A673 (cell line): ENCODE data around the gene ZNF776. TPM values are rescaled to one million over a fixed set of nuclear protein-coding genes. Genes with fewer than 3 reads are reported as not detected.

Source experiments
- BruUV-seq: library from RNA; stranded (reverse); fragments of 400-500 nt; replicated peaks from 2 replicates; lab custom pipeline; 2021; lab: Mats Ljungman, UMichigan
- CTCF ChIA-PET: fragments of 300-600 bp; sonication (Branson Sonifier 250); formaldehyde crosslinking; loops from one replicate; lab custom pipeline; 2022; ENCODE audit warnings: antibody characterized with exemption; lab: Charles Lee
- POLR2A ChIA-PET: fragments of 300-600 bp; sonication (Branson Sonifier 250); formaldehyde crosslinking; loops from one replicate; lab custom pipeline; 2022; ENCODE audit warnings: antibody characterized with exemption; ENCODE audit not compliant: low non-redundant PET; lab: Charles Lee
- DNase-seq: peaks from one replicate; pipeline ENCODE4 v3.0.0-alpha.2; 2015; ENCODE audit warnings: low spot score
- H3K27ac ChIP-seq: fragments of 200-600 bp; sonication (generic); 2 replicates; pipeline ENCODE4 v1.5.1; 2016; ENCODE audit warnings: mixed run types, low read depth, mild to moderate bottlenecking, mixed read lengths, antibody characterized with exemption, low read length; ENCODE audit not compliant: poor library complexity, severe bottlenecking
- H3K27me3 ChIP-seq: fragments of 200-600 bp; sonication (generic); replicated peaks from 2 replicates; pipeline ENCODE4 v1.6.1; 2017; ENCODE audit warnings: mixed run types, low read depth, mild to moderate bottlenecking, mixed read lengths, antibody characterized with exemption, low read length; ENCODE audit not compliant: insufficient read depth, poor library complexity
- H3K36me3 ChIP-seq: fragments of 200-600 bp; sonication (generic); 2 replicates; pipeline ENCODE4 v1.6.1; 2016; ENCODE audit warnings: mixed run types, mild to moderate bottlenecking, mixed read lengths, antibody characterized with exemption, low read length; ENCODE audit not compliant: insufficient read depth, poor library complexity, severe bottlenecking
- H3K4me1 ChIP-seq: fragments of 200-600 bp; sonication (generic); 2 replicates; pipeline ENCODE4 v1.6.1; 2017; ENCODE audit warnings: mixed run types, mild to moderate bottlenecking, mixed read lengths, antibody characterized with exemption, low read length; ENCODE audit not compliant: insufficient read depth, poor library complexity, severe bottlenecking
- H3K4me3 ChIP-seq: fragments of 200-600 bp; sonication (generic); 2 replicates; pipeline ENCODE4 v1.5.1; 2016; ENCODE audit warnings: low read depth, mixed run types, mild to moderate bottlenecking, mixed read lengths, low read length; ENCODE audit not compliant: poor library complexity, severe bottlenecking
- H3K9me3 ChIP-seq: fragments of 200-600 bp; sonication (generic); 2 replicates; pipeline ENCODE4 v1.6.1; 2016; ENCODE audit warnings: mixed run types, low read depth, mild to moderate bottlenecking, mixed read lengths, antibody characterized with exemption, low read length; ENCODE audit not compliant: poor library complexity, severe bottlenecking
- CTCF ChIP-seq: fragments of 300-800, 200-600 bp; sonication (generic); conservative IDR thresholded peaks from 2 replicates; pipeline ENCODE4 v1.5.1; 2017; ENCODE audit warnings: low read depth, mild to moderate bottlenecking, antibody characterized with exemption, low read length, moderate library complexity, mixed read lengths
- EZH2 ChIP-seq: fragments of 200-600 bp; sonication (generic); IDR thresholded peaks from 2 replicates; pipeline ENCODE4 v1.6.1; 2017; ENCODE audit warnings: borderline replicate concordance, low read depth, mild to moderate bottlenecking, mixed read lengths, antibody characterized with exemption, low read length; ENCODE audit not compliant: poor library complexity, severe bottlenecking
- intact Hi-C: fragments of 100-400 bp; cut with micrococcal nuclease; formaldehyde crosslinking; loops from one replicate; pipeline ENCODE4 v1.10.0; 2022; ENCODE audit not compliant: unreplicated experiment
- total RNA-seq: library from RNA; stranded (reverse); gene quantifications from 2 replicates; pipeline ENCODE4 v1.2.3, GENCODE V29; 2021

Gene ZNF776
- total RNA-seq, 1 experiment from 2014 or later = 15.8 TPM

- BruUV-seq = no TSS peak
- TF ChIP-seq CTCF = no peak
- no peak for TF ChIP-seq EZH2
- intact Hi-C loops = no loop called here
- no peak overlapping the region for H3K4me3 ChIP-seq
- ChIA-PET POLR2A (no interaction called here), CTCF (no interaction called here)
- peaks cover 7% of the 10 kb centered on the region for H3K4me1 ChIP-seq
- H3K27ac ChIP-seq = no peak overlapping the region
- no peaks in the 10 kb centered on the region for H3K9me3 ChIP-seq
- DNase-seq = no peak
- H3K27me3 ChIP-seq = no peaks in the 10 kb centered on the region
- peaks cover 14% of the 10 kb centered on the region for H3K36me3 ChIP-seq
Measured at GRCh38 chr19:57807541-57807940, 60.9 kb downstream of the ZNF776 start.

Other genes starting within 250 kb of the ZNF776 start
- 9.7 and 13.4 TPM in 2 replicates for gene ZNF773, start 246.9 kb upstream of the ZNF776 start, total RNA-seq
- 8.5 and 10.1 TPM in 2 replicates for gene ZNF549, start 219.5 kb upstream of the ZNF776 start, total RNA-seq
- gene ZNF550, start 187.0 kb upstream of the ZNF776 start, total RNA-seq = 9.6 and 11.5 TPM in 2 replicates
- 6.8 and 7.1 TPM in 2 replicates for gene ZNF416, start 167.9 kb upstream of the ZNF776 start, total RNA-seq
- 16.3 and 16.7 TPM in 2 replicates for gene ZIK1, start 162.7 kb upstream of the ZNF776 start, total RNA-seq
- 9.4 and 11.3 TPM in 2 replicates for gene ZNF530, start 146.9 kb upstream of the ZNF776 start, total RNA-seq
- 24.3 and 24.7 TPM in 2 replicates for gene ZNF134, start 132.6 kb upstream of the ZNF776 start, total RNA-seq
- gene ZNF211, start 113.6 kb upstream of the ZNF776 start, total RNA-seq = 8.2 and 10.1 TPM in 2 replicates
- gene ZSCAN4, start 77.9 kb upstream of the ZNF776 start, total RNA-seq = not detected in 2 replicates
- 12.7 and 17.8 TPM in 2 replicates for gene ZNF551, start 64.8 kb upstream of the ZNF776 start, total RNA-seq
- gene ZNF154, start 37.6 kb upstream of the ZNF776 start, total RNA-seq = 4.0 and 4.4 TPM in 2 replicates
- 4.4 and 5.3 TPM in 2 replicates for gene ZNF671, start 19.2 kb upstream of the ZNF776 start, total RNA-seq
- 18.2 and 19.5 TPM in 2 replicates for gene ZNF586, start 22.9 kb downstream of the ZNF776 start, total RNA-seq
- gene ZNF552, start 68.1 kb downstream of the ZNF776 start, total RNA-seq = 5.4 and 10.6 TPM in 2 replicates
- 17.3 and 20.0 TPM in 2 replicates for gene ZNF587B, start 83.5 kb downstream of the ZNF776 start, total RNA-seq
- gene ZNF587, start 103.0 kb downstream of the ZNF776 start, total RNA-seq = 40.5 and 43.2 TPM in 2 replicates
- 39.0 and 44.3 TPM in 2 replicates for gene ZNF814, start 142.2 kb downstream of the ZNF776 start, total RNA-seq
- gene ZNF417, start 169.8 kb downstream of the ZNF776 start, total RNA-seq = 14.1 and 17.4 TPM in 2 replicates
- 16.9 and 22.9 TPM in 2 replicates for gene ZNF418, start 188.6 kb downstream of the ZNF776 start, total RNA-seq
- gene ZNF256, start 200.9 kb downstream of the ZNF776 start, total RNA-seq = 9.5 and 11.0 TPM in 2 replicates
- gene C19orf18, start 227.7 kb downstream of the ZNF776 start, total RNA-seq = 0.43 TPM in 1 of 2 replicates, not detected in the other